Activated CD8-positive, alpha-beta memory T cell treated with anti-CD3 and anti-CD28 coated beads for 48 hours (primary cell): ENCODE measurements around the gene NPLOC4.
"Not testable (repeated sequence)": the region's sequence is repeated elsewhere in the genome, so short reads cannot be mapped to it uniquely, and the experiment has no call there.

Experiments used
- DNase-seq, 3 experiments: peaks; one replicate each; pipeline ENCODE4 v3.0.0-alpha.2; 2020; ENCODE audit warnings: low read depth in 2 of 3, low spot score in 2 of 3

NPLOC4 gene

DNA sequence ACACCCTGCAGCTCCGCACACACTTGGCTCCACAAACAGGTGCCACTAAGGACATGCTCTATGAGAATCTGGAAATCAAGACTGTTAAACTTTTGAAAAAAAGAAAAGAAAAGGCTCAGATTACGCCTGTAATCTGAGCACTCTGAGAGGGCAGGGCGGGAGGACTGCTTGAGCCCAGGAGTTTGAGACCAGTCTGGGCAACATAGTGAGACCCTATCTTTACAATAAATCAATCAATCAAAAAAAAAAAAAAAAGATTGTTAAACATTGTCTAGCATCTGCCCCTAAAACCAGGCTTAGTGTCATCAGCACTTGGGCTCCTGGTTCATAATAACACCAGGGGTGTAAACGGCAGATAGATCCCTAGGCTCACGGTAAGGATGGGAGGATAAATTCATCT is 47.3 kb downstream of the NPLOC4 start:
- no peak for DNase-seq

DNA sequence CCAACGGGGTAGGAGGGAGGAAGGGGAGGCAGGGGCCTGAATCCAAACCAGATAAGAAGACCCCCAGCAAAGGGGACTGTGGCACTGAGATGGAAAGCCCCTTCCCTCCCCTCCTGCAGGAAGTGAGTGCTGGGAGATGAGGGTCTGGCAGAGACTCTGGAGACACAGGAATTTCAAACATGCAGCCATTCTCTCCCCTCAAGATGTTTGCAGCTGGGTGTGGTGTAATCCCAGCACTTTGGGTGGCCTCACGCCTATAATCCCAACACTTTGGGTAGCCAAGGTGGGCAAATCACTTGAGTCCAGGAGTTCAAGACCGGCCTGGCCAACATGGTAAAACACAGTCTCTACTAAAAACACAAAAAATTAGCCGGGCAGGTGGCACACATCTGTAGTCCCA is 50.8 kb downstream of the NPLOC4 start:
- no peak for DNase-seq

DNA sequence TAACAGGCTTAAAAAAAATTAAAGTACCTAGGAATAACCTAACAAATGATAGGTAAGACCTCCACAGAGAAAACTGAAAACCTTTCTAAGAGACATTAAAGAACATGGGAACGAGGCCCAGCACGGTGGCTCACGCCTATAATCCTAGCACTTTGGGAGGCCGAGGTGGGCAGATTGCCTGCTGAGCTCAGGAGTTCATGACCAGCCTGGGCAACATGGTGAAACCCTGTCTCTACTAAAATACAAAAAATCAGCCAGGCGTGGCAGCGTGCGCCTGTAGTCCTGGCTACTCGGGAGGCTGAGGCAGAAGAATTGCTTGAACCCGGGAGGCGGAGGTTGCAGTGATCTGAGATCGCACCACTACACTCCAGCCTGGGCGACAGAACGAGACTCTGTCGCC is 52.1 kb downstream of the NPLOC4 start:
- not testable (repeated sequence) for DNase-seq

DNA sequence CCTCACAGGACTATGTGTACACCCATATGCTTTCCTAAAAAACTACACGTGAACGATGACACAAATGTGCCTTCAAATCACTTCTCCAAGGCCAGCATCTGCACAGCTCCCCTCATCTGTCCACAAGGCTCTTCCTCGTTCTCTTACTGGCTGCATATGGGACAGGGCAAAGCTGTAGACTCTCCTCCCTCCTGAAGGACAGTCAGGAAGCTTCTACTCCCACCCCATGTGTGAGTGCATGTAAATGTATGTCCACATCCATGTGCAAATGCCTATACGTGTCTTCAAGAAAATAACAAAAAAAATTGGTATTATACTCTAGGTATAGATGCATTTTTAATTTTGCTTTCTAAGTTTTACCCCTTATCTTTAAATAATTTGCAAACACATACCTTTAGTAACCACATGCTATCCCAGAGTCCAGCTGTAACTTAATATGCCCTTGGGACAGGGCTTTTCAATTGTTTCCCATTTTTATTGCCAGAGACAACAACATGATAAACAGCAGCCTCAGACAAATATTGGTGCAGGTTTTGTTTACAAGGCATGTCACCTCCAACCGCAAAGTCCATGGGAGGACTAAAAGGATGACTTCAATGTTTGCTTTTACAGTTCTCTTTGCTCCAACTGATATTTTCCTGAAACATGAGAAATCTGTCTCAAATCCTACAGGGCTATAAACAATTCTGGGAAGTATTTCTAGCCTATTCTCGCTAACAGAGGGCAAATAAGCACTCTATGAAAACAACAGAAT is 53.1 kb downstream of the NPLOC4 start:
- DNase-seq = no peak

DNA sequence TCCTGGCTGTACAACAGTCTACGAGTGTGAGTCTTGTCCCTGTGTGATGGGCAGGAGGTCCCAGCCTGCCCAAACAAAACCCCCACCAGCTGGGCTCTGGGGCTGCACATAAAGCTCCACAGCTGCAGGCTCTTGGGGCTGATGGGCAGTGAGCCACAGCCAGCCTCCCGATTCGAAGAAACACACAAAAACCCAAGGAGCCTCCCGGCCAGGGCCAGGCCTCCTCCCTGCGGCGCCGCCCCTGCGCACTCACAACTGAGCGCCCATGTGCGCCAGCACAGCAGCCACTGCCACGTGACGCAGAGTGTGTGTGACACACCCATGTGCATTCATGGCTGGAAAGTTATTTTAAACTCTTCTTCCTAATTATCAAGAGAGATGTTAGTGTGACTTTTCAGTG is 54.2 kb downstream of the NPLOC4 start:
- DNase-seq = no peak

DNA sequence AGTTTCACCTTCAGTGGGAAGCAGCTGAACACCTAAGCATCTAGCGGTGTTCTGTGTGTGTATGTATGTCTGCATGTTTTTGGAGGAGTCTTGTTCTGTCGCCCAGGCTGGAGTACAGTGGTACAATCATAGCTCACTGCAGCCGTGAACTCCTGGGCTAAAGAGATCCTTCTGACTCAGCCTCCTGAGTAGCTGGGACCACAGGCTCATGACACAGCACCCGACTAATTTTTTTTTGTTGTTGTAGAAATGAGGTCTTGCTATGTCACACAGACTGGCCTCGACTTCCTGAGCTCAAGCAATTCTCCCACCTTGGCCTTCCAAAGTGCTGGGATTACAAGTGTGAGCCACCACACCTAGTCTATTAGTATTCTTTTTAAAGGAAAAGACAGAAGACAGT is 54.6 kb downstream of the NPLOC4 start:
- DNase-seq = no peak

DNA sequence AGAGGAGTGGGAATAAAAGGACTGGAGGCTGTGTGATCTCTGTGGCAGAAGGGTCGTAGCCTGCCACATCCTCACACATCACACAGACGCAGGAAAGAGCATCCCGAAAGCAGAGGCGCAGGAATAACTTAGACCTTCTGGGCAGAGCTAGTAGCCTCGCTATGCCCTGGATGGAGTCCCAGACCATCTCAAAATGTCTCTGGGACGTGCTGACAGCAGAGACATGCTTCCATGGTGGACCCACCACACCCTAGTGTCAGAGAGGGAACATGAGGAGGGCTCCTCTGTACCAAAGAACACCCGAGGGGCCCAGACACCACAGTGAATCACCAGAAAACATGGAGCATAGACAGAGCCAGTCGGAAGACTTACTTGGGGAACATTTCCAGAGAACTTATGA is 55.2 kb downstream of the NPLOC4 start:
- DNase-seq = no peak

DNA sequence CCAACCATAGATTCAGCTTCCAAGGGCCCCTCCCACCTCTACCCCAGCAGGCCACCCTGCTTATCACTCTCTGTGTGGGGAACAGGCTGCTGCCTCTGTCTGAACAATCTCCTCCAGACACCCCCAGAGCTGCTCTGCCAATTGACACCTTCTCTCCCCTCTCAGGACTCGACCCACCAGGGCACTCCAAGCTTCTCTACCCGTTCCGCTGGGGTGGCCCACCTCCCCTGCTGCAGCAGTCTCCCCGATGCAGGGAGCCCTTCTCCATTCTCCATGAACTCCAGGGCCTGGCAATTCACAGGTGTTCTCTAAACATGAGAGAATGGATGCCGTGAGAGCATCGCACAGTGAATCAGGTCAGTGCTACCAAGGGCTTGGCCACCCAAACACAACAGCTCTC is 56.4 kb downstream of the NPLOC4 start:
- DNase-seq = no peak

DNA sequence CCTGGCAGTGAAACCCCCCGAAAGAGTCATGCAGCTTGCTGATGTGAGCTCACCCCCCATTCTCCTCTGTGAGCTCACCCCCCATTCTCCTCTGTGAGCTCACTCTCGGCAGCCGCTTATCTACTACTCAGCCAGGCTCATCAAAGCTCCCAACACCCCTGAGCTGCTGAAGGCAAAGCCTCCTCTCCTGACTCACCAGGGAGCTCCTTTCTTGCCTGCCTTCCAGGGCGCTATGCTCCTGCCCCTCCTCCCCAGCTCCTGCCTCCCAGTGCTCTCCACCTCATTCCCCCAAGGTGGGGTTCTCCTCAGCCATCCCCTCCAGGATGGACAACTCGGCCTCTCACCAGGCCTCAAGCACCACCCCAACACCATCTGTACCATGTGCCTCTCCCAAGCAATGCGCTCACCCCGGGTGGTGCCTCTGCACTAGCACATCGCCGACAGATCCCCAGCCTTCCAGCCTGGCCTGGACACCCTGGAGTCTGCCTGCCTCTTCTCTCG is 57.0 kb downstream of the NPLOC4 start:
- DNase-seq = no peak

DNA sequence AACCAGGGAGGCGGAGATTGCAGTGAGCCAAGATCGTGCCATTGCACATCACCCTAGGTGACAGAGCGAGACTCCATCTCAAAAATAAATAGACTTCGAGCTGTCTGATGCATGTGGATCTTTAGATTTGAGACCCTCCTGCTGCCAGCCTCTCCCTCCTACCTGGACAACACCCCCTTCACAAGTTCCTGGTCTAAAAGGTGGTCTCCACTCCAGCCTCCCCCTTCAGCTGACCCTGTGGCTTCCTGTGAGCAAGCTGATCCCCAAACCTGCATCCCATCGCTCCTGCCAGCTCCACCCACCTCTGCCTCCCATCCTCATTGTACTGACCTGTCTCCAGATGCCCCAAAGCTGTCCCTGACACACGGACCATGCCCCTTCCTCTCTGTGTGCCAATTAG is 57.6 kb downstream of the NPLOC4 start:
- DNase-seq = no peak

DNA sequence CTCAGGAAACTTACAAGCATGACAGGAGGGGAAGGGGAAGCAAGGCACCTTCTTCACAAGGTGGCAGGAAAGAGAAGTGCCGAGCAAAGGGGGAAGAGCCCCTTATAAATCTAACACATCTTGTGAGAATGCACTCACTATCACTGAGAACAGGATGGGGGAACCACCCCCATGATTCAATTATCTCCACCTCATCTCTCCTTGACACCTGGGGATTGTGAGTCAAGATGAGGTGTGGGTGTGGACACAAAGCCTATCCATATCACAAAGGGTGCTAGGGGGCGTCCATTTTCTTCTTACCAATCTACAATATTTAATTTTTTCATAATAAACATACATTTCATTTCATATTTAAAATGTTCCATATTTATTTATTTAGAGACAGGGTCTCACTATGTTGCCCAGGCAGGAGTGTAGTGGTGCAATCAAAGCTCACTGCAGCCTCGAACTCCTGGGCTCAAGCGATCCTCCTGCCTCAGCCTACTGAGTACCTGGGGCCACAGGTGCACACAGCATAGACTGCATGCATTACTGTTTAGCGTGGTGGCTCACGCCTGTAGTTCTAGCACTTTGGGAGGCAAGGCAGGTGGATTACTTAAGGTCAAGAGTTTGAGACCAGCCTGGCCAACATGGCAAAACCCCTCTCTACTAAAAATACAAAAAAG is 58.2 kb downstream of the NPLOC4 start:
- no peak for DNase-seq

DNA sequence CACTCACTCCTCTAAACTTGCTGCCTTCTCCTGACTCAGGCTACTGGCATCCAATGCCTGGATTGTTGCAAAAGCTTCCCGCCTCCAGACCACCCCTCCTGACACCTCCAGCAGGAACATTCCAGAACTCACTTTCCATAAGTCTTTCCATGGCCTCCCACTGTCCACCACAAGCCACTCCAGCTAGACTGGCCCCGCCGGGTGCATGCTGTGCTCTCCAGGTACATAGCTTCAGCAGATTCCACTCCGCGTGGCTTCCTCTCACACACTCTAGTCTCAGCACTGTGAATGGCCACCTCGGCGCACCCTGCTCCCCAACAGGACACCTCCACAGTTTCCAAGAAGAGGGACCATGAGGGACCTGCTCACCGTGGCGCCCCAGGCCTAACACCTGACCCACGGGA is 58.9 kb downstream of the NPLOC4 start:
- no peak for DNase-seq

DNA sequence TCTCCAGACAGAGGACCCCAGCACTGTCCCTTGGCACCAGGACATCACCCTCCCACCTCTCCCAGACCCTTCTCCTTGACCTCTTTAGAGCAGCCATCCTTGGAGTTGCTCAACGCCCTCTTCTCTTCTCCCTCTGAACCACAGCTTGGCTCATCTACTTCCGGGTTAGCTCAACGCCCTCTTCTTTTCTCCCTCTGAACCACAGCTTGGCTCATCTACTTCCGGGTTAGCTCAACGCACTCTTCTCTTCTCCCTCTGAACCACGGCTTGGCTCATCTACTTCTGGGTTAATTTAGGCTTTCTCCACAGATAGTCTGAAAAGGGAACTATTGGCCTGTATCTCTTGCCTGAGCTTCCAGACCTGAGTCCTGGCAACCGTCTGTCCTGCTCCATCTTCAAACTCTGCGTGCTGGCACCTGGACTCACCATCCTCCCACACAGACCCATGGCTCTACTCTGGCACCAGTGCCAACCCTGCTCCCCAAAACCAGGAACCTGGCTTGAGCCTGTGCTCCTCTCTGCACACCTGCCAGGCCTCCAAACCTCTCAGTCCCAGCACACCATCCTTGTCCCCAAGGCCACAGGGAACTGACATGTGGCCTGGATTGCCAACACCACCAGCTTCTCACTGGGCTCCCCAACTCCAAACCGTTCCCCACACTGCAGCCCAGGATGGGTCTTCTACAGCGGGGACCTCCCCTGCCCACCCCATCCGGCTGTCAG is 59.5 kb downstream of the NPLOC4 start:
- DNase-seq = no peak

DNA sequence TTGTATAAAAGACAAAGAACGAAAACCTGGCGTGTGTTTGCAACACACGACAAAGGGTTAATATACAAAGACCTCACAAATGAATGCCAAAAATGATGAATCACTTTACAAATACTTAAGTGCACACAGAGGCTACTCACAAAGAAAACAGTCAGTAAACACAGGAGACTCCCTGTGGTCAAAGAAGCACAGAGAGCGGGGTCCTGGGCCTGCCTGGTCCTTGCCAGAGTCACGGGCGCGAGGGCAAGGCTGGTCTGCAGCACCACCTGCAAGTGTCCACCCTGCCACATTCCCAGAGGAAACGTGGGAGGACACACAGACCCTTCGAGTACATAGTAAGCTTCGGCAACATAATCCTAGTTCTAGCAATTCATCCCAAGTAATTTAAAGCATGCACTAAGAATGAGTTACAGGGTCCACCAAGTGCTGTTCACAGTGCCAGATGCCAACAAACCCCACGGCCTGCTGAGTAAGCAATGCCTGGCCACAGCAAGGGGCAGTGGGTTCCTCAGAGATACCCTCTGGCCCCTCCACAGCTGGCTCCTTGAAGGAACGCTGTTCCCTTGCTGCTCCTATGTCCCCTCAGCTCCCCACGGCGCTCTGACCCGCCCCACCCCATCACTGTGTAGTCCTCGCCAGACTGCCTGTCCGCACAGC is 60.2 kb downstream of the NPLOC4 start:
- no peak for DNase-seq

DNA sequence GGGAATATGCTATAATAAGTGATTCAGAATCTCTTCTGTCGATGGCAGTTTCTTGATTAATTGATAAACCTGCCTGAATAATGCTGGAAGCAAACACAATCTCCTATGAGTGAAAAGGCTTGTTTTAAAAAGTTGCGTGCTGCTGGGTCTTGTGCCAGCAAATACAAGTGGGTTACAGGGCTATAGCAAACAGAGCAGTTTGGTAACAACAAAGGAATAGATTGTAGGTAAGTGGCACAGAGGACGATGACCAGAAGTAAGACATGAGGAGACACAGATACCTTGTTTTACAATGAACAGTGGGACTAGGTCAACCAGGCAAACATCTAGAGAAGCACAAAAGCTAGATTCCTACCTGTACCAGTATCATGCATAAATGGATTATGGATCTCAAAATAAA is 61.1 kb downstream of the NPLOC4 start:
- DNase-seq = no peak

DNA sequence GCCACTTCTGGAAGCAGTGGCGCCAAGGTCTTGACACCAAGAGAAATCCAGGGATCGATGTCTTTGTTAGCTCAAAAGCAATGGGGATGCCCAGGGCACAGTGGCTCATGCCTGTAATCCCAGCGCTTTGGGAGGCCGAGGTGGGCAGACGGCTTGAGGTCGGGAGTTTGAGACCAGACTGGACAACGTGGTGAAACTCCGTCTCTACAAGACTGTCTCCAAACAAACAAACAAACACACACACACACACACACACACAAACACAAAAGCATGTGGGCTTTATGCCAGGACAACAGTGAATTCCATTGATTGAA is 62.3 kb downstream of the NPLOC4 start:
- DNase-seq = no peak

DNA sequence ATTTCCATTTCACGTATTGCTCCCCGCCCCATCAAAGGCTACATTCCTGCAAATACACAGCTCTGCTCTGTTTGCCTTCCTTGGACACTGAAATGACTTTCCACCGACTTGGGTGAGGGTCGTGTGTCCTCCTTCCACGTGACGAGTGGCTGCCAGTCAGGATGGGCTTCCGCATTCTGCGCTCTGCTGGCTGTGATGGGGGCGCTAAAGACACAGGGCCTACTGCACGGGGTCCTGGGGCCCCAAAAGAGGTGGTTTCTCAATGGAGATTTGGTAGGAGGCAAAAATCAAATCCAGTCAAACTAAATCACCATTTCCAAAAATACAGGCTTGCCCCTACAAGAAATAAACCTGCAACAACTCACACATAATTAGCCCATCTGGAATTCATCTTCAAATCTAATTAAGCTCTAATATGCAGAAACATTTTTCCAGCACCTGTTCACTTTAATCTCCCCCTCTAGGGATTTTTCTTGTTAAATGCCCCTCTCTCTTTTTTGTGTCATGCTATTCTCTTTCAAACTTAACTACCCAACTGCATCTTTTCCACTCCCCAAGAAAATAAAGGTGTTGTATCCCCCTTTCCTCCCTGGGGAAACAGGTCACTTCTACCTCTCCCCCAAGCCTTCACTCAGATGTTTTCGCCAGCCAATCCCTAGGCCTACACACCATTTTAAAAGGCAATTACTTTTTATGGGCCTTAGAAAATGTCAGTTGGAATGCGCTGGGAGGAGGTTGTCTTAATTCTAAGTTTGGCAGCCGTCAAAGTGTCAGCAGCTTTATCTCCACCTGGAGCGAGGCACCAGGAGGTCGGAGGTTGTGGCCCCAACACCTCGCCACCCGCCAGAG is 62.9 kb downstream of the NPLOC4 start:
- no peak for DNase-seq

DNA sequence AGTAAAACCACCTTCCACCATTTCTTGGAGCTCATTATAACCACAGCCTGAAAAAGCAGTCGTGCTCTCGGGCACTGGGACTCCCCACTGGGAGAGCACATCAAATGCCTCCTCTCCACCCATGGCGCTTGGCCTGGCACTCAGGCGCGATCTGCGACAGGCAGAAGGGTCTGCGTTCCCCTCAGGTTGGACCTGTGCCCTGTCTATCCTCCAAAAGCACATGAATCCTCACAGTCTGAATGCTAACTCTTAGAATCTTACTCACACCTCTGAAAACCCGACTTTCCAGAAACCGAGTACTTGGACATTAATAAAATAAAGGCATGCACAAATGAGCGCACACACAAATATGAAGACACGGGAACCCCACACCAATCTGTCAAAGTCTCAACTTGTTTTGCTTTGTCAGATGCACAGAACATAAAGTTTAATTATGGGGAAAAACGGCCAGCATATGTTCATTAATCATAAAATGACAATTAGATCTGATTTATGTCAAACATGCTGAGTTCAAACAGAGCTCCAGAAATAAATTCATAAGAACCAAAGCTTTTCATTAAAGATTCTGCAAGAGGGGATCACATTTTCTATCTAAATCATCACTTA is 64.2 kb downstream of the NPLOC4 start:
- DNase-seq = no peak

DNA sequence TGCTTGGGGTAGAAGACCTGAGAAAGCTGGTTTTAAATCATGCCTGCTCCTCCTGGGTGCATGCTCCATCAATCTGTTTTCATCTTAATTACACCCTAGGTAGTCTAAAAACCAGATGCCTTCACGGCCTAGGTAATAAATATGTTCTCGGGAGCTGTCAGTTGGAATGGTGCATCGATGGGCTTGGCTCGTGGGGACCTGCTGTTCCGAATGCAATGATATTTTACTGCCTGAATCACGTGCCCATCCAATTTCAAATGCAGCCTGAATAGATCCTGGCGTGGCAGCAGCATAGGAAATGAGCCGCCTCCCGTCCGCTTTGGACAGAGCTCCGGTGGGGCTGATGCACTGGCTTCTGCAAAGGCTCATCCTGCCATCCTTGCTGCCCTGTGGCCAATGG is 65.9 kb downstream of the NPLOC4 start:
- no peak for DNase-seq

DNA sequence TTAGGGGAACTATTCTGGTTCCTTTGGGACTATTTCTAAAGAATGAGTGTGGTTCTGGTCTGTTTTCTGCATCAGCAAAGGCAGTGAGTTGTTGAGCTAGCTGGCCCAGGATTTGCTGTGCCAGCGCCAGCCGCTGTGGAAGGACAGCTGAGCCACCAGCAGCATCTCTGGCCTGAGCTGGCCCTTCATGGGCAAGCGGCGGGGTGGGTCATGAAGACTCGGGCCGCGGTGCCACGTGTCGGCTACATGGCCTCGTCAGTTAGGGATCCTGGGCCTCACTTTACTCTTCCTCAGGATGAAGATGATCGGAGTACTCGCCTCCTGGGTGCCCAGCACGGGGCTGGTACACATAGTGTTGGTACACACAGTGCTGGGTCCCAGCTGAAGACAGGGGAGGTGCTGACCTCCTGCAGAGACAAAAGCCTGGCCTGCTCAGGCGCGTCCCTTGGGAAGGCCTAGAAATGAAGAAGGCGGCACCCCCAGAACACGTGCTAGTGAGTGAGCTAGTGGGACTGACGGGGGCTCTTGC is 66.9 kb downstream of the NPLOC4 start:
- DNase-seq = no peak
